Endothelial cell of coronary artery (primary cell): ENCODE results near the gene MXRA7. TPM values are rescaled to one million over a fixed set of nuclear protein-coding genes. Genes with fewer than 3 reads are reported as not detected.

Experiments used
- total RNA-seq: library from RNA; depleted of rRNA; stranded (reverse); fragments of >200 nt; gene quantifications from 2 replicates; pipeline ENCODE4 v1.2.3, GENCODE V29; 2014

Gene MXRA7, protein sequence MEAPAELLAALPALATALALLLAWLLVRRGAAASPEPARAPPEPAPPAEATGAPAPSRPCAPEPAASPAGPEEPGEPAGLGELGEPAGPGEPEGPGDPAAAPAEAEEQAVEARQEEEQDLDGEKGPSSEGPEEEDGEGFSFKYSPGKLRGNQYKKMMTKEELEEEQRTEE
- total RNA-seq = 78.5 and 200 TPM in 2 replicates

DNA sequence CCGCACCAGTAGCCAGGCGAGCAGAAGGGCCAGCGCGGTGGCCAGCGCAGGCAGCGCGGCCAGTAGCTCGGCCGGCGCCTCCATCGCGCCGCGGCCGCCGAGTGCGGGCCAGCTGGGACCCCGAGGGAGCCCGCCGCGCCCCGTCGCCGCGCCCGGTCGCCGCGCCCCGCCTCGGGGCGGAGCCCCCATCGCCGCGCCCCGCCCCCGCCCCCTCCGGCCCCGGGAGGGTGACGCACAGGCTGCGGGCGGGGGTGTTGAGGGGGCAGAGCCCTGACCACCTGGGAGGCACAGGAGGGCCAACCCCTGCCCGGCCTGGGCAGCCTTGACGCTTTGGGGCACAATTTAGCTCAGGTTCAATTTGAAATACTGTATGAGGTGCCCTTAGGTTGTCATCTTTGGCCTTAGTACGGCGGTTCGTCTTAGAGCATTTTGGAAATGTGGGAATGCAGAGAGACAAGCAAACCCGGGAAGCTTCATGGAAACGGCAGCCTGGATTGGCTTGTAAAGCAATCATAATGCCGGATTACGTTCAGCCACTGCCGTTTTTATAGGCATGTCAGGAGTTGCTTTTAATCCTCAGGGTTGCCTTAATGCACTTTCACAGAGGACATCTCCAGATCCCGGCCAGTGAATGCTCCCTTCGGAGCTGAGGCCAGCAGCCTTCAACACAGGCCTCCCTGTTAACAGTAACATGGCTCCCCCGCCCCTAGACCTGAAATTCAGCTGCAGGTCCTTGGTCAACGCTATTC lies at the start of gene MXRA7:
MXRA7 (minus strand) TSS at position 103 of the 749 bp plus-strand sequence; CDS start at position 84, 19 bp downstream.

DNA sequence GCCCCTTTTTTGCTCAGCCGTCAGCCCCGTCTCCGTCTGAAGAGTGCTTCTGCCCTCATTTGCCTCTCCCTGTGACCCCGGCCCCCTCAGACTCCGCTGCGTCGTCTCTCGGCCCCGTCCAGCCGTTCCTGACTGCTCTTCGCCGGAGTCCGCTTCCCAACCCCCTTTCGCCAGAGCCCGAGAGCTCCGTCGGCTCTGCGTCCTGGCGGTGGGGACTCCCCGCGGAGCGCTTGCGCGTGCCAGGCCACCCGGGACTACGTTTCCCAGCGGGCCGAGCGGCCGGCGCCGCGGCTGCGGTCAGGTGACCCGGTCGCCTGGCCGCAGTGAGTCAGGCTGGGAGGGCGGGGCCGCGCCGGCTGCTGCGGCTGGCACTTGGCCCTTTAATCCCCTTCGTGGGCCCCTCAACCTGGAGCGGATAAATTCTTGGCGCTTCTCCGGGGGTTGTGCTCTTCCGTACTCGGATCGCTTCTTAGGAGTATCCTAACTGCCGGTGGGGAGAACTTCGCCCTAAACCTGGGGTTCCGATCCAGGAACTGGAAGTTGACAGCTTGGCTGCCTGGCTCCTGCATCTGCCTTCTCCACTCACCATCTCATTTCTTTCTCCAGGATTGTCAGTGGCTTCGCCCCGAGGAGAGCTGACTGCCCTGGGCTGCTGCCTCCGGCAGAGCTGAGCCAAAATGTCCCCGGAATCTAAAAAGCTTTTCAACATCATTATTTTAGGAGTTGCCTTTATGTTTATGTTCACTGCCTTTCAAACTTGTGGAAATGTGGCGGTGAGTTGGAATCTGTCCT lies 27.1 kb upstream of the MXRA7 start, which contains the start of gene MFSD11:
MFSD11 (plus strand) TSS at position 444 of the 792 bp plus-strand sequence; CDS start at position 678, 234 bp downstream.

DNA sequence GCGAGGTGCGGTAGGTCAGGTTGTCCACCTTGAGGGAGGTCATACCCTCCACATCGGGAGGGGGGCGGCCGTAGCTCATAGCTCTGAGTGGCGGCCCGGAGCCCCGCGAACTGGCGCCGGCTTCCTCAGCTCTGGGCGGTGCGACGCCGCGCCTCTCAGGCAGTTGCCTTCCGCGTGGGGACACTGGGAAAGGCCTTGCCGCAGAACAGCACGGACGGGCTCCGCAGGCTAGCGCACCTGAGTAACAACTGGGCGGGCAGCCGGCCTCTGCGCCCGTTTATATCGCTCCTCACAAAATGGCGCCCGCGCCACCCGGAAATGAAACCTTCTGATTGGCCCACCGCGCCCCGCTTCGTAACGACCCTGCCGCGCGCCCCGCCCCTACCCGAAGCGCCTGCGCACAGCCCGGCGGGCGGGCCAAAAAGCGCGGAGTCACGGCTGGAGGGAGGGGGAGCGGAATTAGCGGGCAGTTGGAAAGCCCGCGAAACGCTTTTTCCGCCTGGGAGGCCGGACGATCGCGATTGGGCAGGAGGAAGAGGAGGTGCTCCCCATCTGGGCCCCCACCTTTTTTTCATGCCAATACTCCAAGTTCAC lies 26.4 kb upstream of the MXRA7 start, which contains the start of gene SRSF2:
SRSF2 (minus strand) TSS at position 250 of the 594 bp plus-strand sequence; CDS start at position 79, 171 bp downstream.

DNA sequence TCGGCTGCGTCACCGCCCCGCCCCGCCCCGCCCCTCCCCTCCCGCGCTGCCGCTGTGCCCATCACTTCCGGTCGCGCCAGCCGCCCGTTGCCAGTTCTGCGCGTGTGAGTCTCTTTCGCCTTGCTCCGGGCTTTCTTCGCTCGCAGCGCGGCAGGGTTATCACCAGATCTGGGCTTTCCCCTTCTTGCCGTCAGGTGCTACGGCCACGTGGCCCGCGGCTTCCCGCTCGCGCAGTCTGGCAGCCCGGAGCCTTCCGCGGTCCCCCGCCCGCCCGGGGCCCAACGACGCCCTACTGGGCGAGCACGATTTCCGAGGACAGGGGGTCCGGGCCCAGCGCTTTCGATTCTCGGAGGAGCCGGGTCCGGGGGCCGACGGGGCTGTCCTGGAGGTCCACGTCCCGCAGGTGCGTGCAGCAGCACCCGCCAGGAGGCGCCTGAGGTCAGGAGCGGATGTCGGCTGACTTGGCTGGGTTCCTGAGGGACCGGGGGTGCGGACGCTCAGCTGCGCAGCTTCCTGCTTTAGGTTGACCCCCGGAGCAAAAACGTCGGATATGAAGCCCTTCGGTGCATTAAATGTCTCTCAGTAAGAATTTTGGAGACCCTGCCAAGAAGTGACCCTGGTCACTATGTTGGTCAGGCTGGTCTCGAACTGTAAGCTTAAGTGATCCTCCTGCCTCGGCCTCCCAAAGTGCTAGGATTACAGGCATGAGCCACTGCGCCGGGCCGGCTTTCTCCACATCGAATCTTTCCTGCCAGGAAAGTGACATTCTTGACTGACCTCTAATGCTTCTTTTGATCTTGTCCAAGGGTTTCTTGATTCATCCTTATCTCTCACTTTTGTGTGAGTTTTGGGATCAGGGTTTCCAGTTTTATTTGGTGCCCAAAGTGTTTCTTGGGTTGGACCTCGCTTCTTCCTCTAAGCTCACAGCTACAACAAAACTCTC lies 16.3 kb upstream of the MXRA7 start, which contains the start of gene METTL23:
METTL23 (plus strand) TSS at position 64 of the 943 bp plus-strand sequence. CDS start 2,872 bp downstream, outside the sequence.

DNA sequence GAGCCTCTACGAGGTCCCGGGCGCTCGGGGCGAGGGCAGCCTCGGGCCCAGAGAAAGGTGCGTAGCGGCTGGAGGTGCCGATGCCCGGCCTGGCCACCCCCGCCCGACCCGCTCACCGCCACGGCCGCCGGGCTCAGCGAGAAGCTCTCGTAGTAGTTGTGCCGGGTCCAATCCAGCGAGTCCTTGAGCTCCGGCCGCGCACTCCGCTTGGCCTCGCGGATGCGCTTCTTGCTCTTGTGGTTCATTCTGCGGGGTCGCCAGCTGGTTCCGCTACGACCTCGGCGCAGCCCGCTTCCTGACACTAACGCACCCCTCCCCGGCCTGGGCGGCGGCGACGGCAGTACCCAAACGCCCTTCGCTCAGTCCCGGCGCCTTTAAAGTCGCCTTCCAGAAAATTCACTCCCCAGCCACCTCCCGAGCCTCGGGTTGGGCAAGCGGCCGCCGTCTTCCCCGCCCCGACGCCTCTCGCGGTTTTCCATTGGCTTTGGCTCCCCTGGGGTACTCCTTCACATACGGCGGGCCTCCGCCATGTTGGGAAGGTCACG lies 15.5 kb upstream of the MXRA7 start, which contains the start of gene JMJD6:
JMJD6 (minus strand) TSS at position 376 of the 545 bp plus-strand sequence; CDS start at position 245, 131 bp downstream.

DNA sequence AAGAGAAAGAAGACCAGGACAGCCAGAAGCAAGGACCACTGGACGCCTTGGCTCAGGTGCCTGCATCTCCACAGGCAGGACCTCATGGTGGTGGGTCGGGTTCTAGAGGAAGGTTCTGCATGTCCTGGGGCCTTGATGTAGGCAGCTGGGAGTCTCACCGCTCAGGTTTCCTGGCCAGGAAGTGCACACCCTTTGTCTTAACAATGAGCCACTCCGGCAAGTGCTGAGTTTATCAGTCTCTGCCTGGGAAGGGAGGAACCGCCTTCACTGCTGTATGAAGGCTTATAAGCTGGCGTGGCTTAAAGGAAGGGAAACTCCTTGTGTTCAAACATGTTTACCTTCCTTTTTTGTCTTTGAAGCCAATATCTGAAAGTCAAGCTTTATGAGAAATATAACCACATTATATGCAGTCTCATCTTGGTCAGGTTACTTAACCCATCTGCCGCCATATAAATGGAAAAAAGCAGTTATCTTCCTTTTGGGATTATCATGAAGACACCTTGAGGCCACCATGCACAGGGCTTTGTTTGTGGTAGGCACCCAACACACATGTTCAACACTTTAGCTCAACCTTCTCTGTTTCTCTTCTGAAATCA lies 67.1 kb downstream of the MXRA7 start, which contains the start of gene ST6GALNAC1:
ST6GALNAC1 (minus strand) TSS at position 205 of the 596 bp plus-strand sequence; CDS start at position 86, 119 bp downstream.

Other genes starting within 250 kb of the MXRA7 start
- not detected in 2 replicates for gene AANAT, start 243.4 kb downstream of the MXRA7 start, total RNA-seq
- 9.1 and 22.9 TPM in 2 replicates for gene RHBDF2, start 209.5 kb downstream of the MXRA7 start, total RNA-seq
- 0.45 and 5.0 TPM in 2 replicates for gene CYGB, start 173.3 kb downstream of the MXRA7 start, total RNA-seq
- 0.85 TPM in 1 of 2 replicates, not detected in the other for gene PRCD, start 170.9 kb downstream of the MXRA7 start, total RNA-seq
- 0.66 TPM in 1 of 2 replicates, not detected in the other for gene ST6GALNAC2, start 125.1 kb downstream of the MXRA7 start, total RNA-seq
- gene ST6GALNAC1, start 67.2 kb downstream of the MXRA7 start, total RNA-seq = 0.27 TPM in 1 of 2 replicates, not detected in the other
- 19.6 and 29.7 TPM in 2 replicates for gene JMJD6, start 15.6 kb upstream of the MXRA7 start, total RNA-seq
- gene METTL23, start 15.9 kb upstream of the MXRA7 start, total RNA-seq = 13.6 and 14.8 TPM in 2 replicates
- gene SRSF2, start 26.4 kb upstream of the MXRA7 start, total RNA-seq = 185 and 239 TPM in 2 replicates
- gene MFSD11, start 27.2 kb upstream of the MXRA7 start, total RNA-seq = 19.0 and 22.8 TPM in 2 replicates
- gene MGAT5B, start 157.4 kb upstream of the MXRA7 start, total RNA-seq = 0.81 and 1.4 TPM in 2 replicates